CD4-positive, alpha-beta T cell (primary cell): Measurements from ENCODE around the gene CD70. TPM values are rescaled to one million over a fixed set of nuclear protein-coding genes. Genes with fewer than 3 reads are reported as not detected.

Source experiments
- ATAC-seq: fragments of 200-7000 bp; cut with Tn5 transposase; one replicate; pipeline ENCODE4 v1.10.0; 2022; ENCODE audit warnings: mild to moderate bottlenecking; ENCODE audit not compliant: poor library complexity
- CTCF ChIA-PET: fragments of 350-600 bp; sonication (Branson Sonifier 250); formaldehyde crosslinking; loops from one replicate; lab custom pipeline; 2021; ENCODE audit warnings: antibody characterized with exemption, inconsistent platforms; lab: Charles Lee
- POLR2A ChIA-PET: fragments of 350-600 bp; sonication (Branson Sonifier 250); formaldehyde crosslinking; loops from one replicate; lab custom pipeline; 2021; ENCODE audit warnings: antibody characterized with exemption, inconsistent platforms; lab: Charles Lee
- DNase-seq, 14 experiments: peaks; one replicate each; pipeline ENCODE4 v3.0.0-alpha.2; 2013 to 2020; ENCODE audit warnings: mixed read lengths in 2 of 14
- H3K27ac ChIP-seq, 2 donors: one replicate each; pipeline versions ENCODE4 v1.5.1 to v1.7.0; 2013; ENCODE audit warnings: low read length in 2 of 2, low read depth in 1 of 2, mild to moderate bottlenecking in 1 of 2
- H3K27me3 ChIP-seq, 2 experiments: 1 replicate in 1 of 2; 2 replicates in 1 of 2; pipeline versions ENCODE4 v1.6.1 to v1.7.0; 2013; ENCODE audit warnings: low read length in 2 of 2, control low read depth in 1 of 2, mild to moderate bottlenecking in 1 of 2, moderate library complexity in 1 of 2; ENCODE audit not compliant: insufficient read depth in 2 of 2, control insufficient read depth in 1 of 2
- H3K36me3 ChIP-seq: one replicate; pipeline ENCODE4 v1.6.1; 2013; ENCODE audit warnings: low read length, control low read depth; ENCODE audit not compliant: insufficient read depth
- H3K4me1 ChIP-seq: one replicate; pipeline ENCODE4 v1.6.1; 2013; ENCODE audit warnings: low read length, control low read depth; ENCODE audit not compliant: insufficient read depth
- H3K4me3 ChIP-seq: one replicate; pipeline ENCODE4 v1.5.1; 2013; ENCODE audit warnings: mild to moderate bottlenecking, low read length, moderate library complexity
- H3K9me3 ChIP-seq, 2 experiments: 1 replicate in 1 of 2; 2 replicates in 1 of 2; pipeline versions ENCODE4 v1.6.1 to v1.7.0; 2013; ENCODE audit warnings: low read length in 2 of 2, mild to moderate bottlenecking in 2 of 2, control low read depth in 1 of 2, moderate library complexity in 1 of 2; ENCODE audit not compliant: control insufficient read depth in 1 of 2, insufficient read depth in 1 of 2
- H3K27ac Mint-ChIP-seq: one replicate; pipeline ENCODE4 v1.8.0; 2020; ENCODE audit warnings: mixed read lengths
- H3K27me3 Mint-ChIP-seq: one replicate; pipeline ENCODE4 v1.8.0; 2021; ENCODE audit warnings: mixed read lengths
- H3K36me3 Mint-ChIP-seq: one replicate; pipeline ENCODE4 v1.8.0; 2021; ENCODE audit warnings: low read depth, mixed read lengths
- H3K4me1 Mint-ChIP-seq: one replicate; pipeline ENCODE4 v1.8.0; 2021; ENCODE audit warnings: low read depth, mixed read lengths
- H3K4me3 Mint-ChIP-seq: one replicate; pipeline ENCODE4 v1.8.0; 2020; ENCODE audit warnings: mild to moderate bottlenecking, mixed read lengths
- H3K9me3 Mint-ChIP-seq: one replicate; pipeline ENCODE4 v1.8.0; 2020; ENCODE audit warnings: mixed read lengths
- intact Hi-C, 2 experiments: fragments of 100-400 bp; cut with DNase I in 1 of 2; cut with micrococcal nuclease in 1 of 2; formaldehyde crosslinking; loops; one replicate each; pipeline versions ENCODE4 v1.15.1 to v1.9.0; 2023 to 2025; cut with DNase I, micrococcal nuclease
- total RNA-seq, 174 experiments: library from RNA in 2 of 174; stranded (reverse) in 2 of 174; gene quantifications; one replicate each; pipeline ENCODE4 v1.2.3 and lab custom pipeline; 2021 to 2026
- TF ChIP-seq, protein P1 (sequence below): fragments of 200-600 bp; IDR thresholded peaks from one replicate; pipeline ENCODE4 v1.8.0; 2022; ENCODE audit warnings: antibody characterized with exemption, mild to moderate bottlenecking

Gene CD70
- total RNA-seq, 2 experiments from 2014 or later: not detected

DNA sequence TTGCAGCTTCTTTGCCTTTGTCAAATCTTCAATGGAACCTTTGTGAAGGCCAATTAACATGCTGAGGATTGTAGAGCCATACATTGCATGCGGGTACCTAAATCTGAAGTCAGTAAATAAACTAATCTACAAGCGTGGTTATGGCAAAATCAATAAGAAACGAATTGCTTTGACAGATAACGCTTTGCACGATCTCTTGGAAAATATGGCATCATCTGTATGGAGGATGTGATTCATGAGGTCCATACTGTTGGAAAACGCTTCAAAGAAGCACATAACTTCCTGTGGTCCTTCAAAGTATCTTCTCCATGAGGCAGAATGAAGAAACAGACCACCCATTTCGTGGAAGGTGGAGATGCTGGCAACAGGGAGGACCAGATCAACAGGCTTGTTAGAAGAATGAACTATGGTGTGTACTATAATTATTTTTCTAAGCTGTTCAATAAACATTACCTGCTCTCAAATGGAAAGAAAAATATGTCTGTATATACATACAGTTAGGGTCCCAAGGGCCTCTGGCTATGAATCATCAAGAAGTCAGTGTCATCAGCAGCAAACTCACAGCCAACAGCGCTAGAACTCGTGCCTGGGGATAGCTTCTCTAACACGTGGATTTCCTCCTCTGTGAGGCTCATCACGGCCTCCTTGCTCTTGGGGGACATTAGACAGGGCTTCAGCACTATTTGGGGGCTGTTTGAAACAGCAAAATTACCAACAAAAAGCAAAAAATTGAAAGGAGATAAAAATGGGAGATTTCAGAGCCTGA lies 2.9 kb upstream of the CD70 start:
- intact Hi-C loops: no loop called here

DNA sequence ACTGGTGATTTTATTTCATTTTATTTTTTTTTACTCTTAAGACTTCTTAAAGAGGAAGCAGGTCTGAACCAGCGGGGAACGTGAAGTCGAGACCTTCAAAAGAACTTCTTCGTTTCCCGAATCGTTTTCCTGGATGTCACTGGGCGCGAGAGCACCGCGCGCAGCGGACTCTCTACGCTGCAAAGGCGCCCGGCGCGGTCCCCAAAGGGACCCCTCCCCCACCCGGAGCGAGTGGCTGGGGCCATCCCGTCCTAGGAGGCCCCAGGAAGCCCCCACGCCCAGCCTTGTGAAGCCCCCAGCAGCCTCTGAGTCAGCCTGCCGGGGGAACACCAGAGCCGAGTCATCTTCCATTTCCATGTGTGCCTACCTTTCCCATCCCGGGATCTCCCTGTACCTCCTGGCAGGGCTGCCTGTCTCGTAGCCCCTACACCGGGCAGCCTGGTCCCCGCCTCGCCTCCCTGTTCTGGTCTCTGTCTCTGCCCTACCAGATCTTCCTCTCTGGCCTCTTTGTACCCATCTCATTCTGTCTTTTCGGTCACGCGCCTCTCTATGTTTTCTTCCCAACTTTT lies 608 bp downstream of the CD70 start:
- POLR2A ChIA-PET: no interaction called here
- intact Hi-C loops: no loop called here
- Mint-ChIP-seq H3K4me1 (peaks cover 52% of the 10 kb centered on the region), H3K4me3 (peak overlapping the region; percentile 81), H3K27ac (no peak overlapping the region), H3K27me3 (peaks cover 75% of the 10 kb centered on the region), H3K9me3 (no peaks in the 10 kb centered on the region), H3K36me3 (no peaks in the 10 kb centered on the region)
- DNase-seq: peak in 3 of 14 experiments; percentile 23 to 42 (median 41)
- H3K36me3 ChIP-seq: no peaks in the 10 kb centered on the region
- peaks cover 52% of the 10 kb centered on the region for H3K4me1 ChIP-seq
- H3K9me3 ChIP-seq: peaks cover 0 to 11% of the 10 kb centered on the region in 2 experiments
- TF ChIP-seq, protein P1, sequence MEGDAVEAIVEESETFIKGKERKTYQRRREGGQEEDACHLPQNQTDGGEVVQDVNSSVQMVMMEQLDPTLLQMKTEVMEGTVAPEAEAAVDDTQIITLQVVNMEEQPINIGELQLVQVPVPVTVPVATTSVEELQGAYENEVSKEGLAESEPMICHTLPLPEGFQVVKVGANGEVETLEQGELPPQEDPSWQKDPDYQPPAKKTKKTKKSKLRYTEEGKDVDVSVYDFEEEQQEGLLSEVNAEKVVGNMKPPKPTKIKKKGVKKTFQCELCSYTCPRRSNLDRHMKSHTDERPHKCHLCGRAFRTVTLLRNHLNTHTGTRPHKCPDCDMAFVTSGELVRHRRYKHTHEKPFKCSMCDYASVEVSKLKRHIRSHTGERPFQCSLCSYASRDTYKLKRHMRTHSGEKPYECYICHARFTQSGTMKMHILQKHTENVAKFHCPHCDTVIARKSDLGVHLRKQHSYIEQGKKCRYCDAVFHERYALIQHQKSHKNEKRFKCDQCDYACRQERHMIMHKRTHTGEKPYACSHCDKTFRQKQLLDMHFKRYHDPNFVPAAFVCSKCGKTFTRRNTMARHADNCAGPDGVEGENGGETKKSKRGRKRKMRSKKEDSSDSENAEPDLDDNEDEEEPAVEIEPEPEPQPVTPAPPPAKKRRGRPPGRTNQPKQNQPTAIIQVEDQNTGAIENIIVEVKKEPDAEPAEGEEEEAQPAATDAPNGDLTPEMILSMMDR: no peak
- CTCF ChIA-PET: no interaction called here
- H3K27me3 ChIP-seq: peaks cover 31 to 56% of the 10 kb centered on the region in 2 experiments
- H3K4me3 ChIP-seq: peak overlapping the region; percentile 45
- H3K27ac ChIP-seq: no peak overlapping the region
- ATAC-seq: no peak

More for the DNA sequence above, 2.9 kb upstream of the CD70 start:
- DNase-seq: no peak
- TF ChIP-seq, protein P1: no peak
- ChIA-PET POLR2A (no interaction called here), CTCF (interaction anchor here (0.6 kb wide), 1 partner anchor 296 kb away, joined by 4 read pairs; no protein-coding TSS in a partner anchor)
- H3K9me3 ChIP-seq: peaks cover 0 to 15% of the 10 kb centered on the region in 2 experiments
- Mint-ChIP-seq H3K4me3 (no peak overlapping the region), H3K27ac (no peak overlapping the region), H3K4me1 (peaks cover 30% of the 10 kb centered on the region), H3K9me3 (no peaks in the 10 kb centered on the region), H3K27me3 (peaks cover 61% of the 10 kb centered on the region), H3K36me3 (no peaks in the 10 kb centered on the region)
- no peak for ATAC-seq
- no peaks in the 10 kb centered on the region for H3K36me3 ChIP-seq
- H3K27ac ChIP-seq: no peak overlapping the region
- H3K4me1 ChIP-seq: peaks cover 31% of the 10 kb centered on the region
- no peak overlapping the region for H3K4me3 ChIP-seq
- H3K27me3 ChIP-seq: peaks cover 21 to 27% of the 10 kb centered on the region in 2 experiments

DNA sequence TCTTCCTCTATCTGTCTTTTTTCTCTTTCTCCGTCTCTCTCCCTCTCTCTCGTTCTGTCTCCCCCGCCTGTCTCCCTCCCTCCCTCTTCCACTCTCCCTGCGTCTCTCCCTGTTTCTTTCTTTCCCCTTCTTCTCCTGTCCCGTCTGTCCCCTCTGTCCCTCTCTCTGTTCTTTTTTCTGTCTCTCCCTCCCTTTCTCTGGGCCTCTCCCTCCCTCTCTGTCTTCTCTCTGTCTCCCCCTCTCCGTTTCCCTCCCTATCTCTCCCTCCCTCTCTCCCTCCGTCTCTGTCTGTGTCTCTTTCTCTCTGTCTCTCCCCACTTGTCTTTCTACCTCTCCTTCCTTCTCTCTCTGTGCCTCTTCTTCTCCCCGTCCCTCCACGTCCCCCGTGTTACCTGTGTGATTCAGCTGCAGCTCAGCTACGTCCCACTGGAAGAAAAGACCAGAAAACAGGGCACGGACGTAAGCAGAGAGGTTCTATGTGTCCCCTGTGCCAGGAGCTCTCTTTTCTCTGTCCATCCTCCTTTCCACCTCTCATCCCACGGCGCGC lies 1.2 kb downstream of the CD70 start:
- ATAC-seq: no peak
- TF ChIP-seq, protein P1: no peak
- no peaks in the 10 kb centered on the region for H3K36me3 ChIP-seq
- H3K4me1 ChIP-seq: peaks cover 52% of the 10 kb centered on the region
- H3K27ac ChIP-seq: no peak overlapping the region
- DNase-seq: no peak
- ChIA-PET CTCF (no interaction called here), POLR2A (no interaction called here)
- no peak overlapping the region for H3K27ac Mint-ChIP-seq
- H3K4me3 Mint-ChIP-seq: peak overlapping the region; percentile 66
- peaks cover 52% of the 10 kb centered on the region for H3K4me1 Mint-ChIP-seq
- H3K27me3 Mint-ChIP-seq: peaks cover 75% of the 10 kb centered on the region
- no peaks in the 10 kb centered on the region for H3K9me3 Mint-ChIP-seq
- H3K9me3 ChIP-seq: peaks cover 0 to 11% of the 10 kb centered on the region in 2 experiments
- H3K27me3 ChIP-seq: peaks cover 31 to 56% of the 10 kb centered on the region in 2 experiments
- no peaks in the 10 kb centered on the region for H3K36me3 Mint-ChIP-seq
- intact Hi-C loops: no loop called here
- peak overlapping the region; percentile 45 for H3K4me3 ChIP-seq
